ENCODE results near the gene RHBDD2. TPM values are rescaled to one million over a fixed set of nuclear protein-coding genes. Genes with fewer than 3 reads are reported as not detected.

RHBDD2 gene
- total RNA-seq, 2 donors from 2014 or later, result 51.6 to 68.9 TPM

GRCh38 chr7:75922966-75923603, 44.3 kb downstream of the RHBDD2 start:
- Histone ChIP-seq H3K27me3 (ENCODE audit: control insufficient read depth, insufficient read depth, low read length, poor library complexity, severe bottlenecking) (no peaks in the 10 kb centered on the region), H3K36me3 (ENCODE audit: control insufficient read depth, insufficient read depth, low read length) (peaks cover 11% of the 10 kb centered on the region), H3K4me3 (ENCODE audit: low read length) (no peak overlapping the region), H3K9me3 (ENCODE audit: control insufficient read depth, low read length) (no peaks in the 10 kb centered on the region), H3K9ac (ENCODE audit: extremely low read depth, low read length, poor library complexity, severe bottlenecking) (no peak overlapping the region), H3K27ac (ENCODE audit: low read depth, low read length) (no peak overlapping the region), H3K4me1 (ENCODE audit: control insufficient read depth, insufficient read depth, low read length) (no peaks in the 10 kb centered on the region)
- Mint-ChIP-seq H3K4me1 (peaks cover 6% of the 10 kb centered on the region), H3K27ac (no peak overlapping the region), H3K9me3 (no peaks in the 10 kb centered on the region), H3K27me3 (ENCODE audit: insufficient read depth) (no peaks in the 10 kb centered on the region), H3K4me3 (no peak overlapping the region), H3K36me3 (ENCODE audit: low read depth) (peaks cover 21% of the 10 kb centered on the region)
- no peak for DNase-seq
- no peak for TF ChIP-seq CTCF (conservative IDR thresholded peaks at IDR 0.05)
- 90 to 97% methylated on average over 8 to 9 of the region's 9 CpGs for WGBS, 2 experiments (ENCODE audit: insufficient coverage in 1 of 2, insufficient read length in 1 of 2)

- WGBS, 2 experiments (ENCODE audit: insufficient coverage in 1 of 2, insufficient read length in 1 of 2), result 92 to 100% methylated on average over 2 of the region's 2 CpGs
- Mint-ChIP-seq H3K36me3 (ENCODE audit: low read depth) (peaks cover 32% of the 10 kb centered on the region), H3K4me1 (peaks cover 2% of the 10 kb centered on the region), H3K4me3 (no peak overlapping the region), H3K9me3 (no peaks in the 10 kb centered on the region), H3K27me3 (ENCODE audit: insufficient read depth) (no peaks in the 10 kb centered on the region), H3K27ac (no peak overlapping the region)
- H3K4me1 ChIP-seq (ENCODE audit: control insufficient read depth, insufficient read depth, low read length), result no peaks in the 10 kb centered on the region
- H3K4me3 ChIP-seq (ENCODE audit: low read length), result no peak overlapping the region
- peaks cover 20% of the 10 kb centered on the region for H3K36me3 ChIP-seq (ENCODE audit: control insufficient read depth, insufficient read depth, low read length)
- H3K9ac ChIP-seq (ENCODE audit: extremely low read depth, low read length, poor library complexity, severe bottlenecking), result no peak overlapping the region
- no peak for TF ChIP-seq CTCF (conservative IDR thresholded peaks at IDR 0.05)
- no peaks in the 10 kb centered on the region for H3K27me3 ChIP-seq (ENCODE audit: control insufficient read depth, insufficient read depth, low read length, poor library complexity, severe bottlenecking)
- no peak overlapping the region for H3K27ac ChIP-seq (ENCODE audit: low read depth, low read length)
- DNase-seq, result no peak
- no peaks in the 10 kb centered on the region for H3K9me3 ChIP-seq (ENCODE audit: control insufficient read depth, low read length)
Observed at GRCh38 chr7:75924256-75924655, 45.4 kb downstream of the RHBDD2 start.

GRCh38 chr7:75924889-75925288, 46.1 kb downstream of the RHBDD2 start:
- Mint-ChIP-seq H3K27ac (no peak overlapping the region), H3K36me3 (ENCODE audit: low read depth) (peaks cover 38% of the 10 kb centered on the region), H3K9me3 (peaks cover 3% of the 10 kb centered on the region), H3K27me3 (ENCODE audit: insufficient read depth) (no peaks in the 10 kb centered on the region), H3K4me3 (no peak overlapping the region), H3K4me1 (peaks cover 2% of the 10 kb centered on the region)
- no peak for TF ChIP-seq CTCF (conservative IDR thresholded peaks at IDR 0.05)
- H3K9me3 ChIP-seq (ENCODE audit: control insufficient read depth, low read length), result peaks cover 5% of the 10 kb centered on the region
- no peak overlapping the region for H3K4me3 ChIP-seq (ENCODE audit: low read length)
- H3K27ac ChIP-seq (ENCODE audit: low read depth, low read length), result no peak overlapping the region
- H3K27me3 ChIP-seq (ENCODE audit: control insufficient read depth, insufficient read depth, low read length, poor library complexity, severe bottlenecking), result no peaks in the 10 kb centered on the region
- H3K4me1 ChIP-seq (ENCODE audit: control insufficient read depth, insufficient read depth, low read length), result no peaks in the 10 kb centered on the region
- H3K9ac ChIP-seq (ENCODE audit: extremely low read depth, low read length, poor library complexity, severe bottlenecking), result no peak overlapping the region
- H3K36me3 ChIP-seq (ENCODE audit: control insufficient read depth, insufficient read depth, low read length), result peaks cover 20% of the 10 kb centered on the region
- DNase-seq, result no peak
- 93 to 95% methylated on average over 2 of the region's 2 CpGs for WGBS, 2 experiments (ENCODE audit: insufficient coverage in 1 of 2, insufficient read length in 1 of 2)
